IgD-negative memory B cell (primary cell): Measurements from ENCODE around the gene DSCAM. TPM values are rescaled to one million over a fixed set of nuclear protein-coding genes. Genes with fewer than 3 reads are reported as not detected.
"Not testable (repeated sequence)": the region's sequence is repeated elsewhere in the genome, so short reads cannot be mapped to it uniquely, and the experiment has no call there.

Experiments
- H3K27ac Mint-ChIP-seq, 3 donors: one replicate each; pipeline ENCODE4 v1.8.0; 2020 to 2022; ENCODE audit warnings: mild to moderate bottlenecking in 3 of 3, mixed read lengths in 3 of 3, moderate library complexity in 1 of 3
- H3K27me3 Mint-ChIP-seq: one replicate; pipeline ENCODE4 v1.8.0; 2021; ENCODE audit warnings: mixed read lengths
- H3K36me3 Mint-ChIP-seq: one replicate; pipeline ENCODE4 v1.8.0; 2020; ENCODE audit warnings: mild to moderate bottlenecking, mixed read lengths
- H3K4me1 Mint-ChIP-seq, 3 donors: one replicate each; pipeline ENCODE4 v1.8.0; 2020 to 2022; ENCODE audit warnings: mixed read lengths in 3 of 3, mild to moderate bottlenecking in 1 of 3
- H3K4me3 Mint-ChIP-seq, 4 donors: one replicate each; pipeline ENCODE4 v1.8.0; 2020 to 2022; ENCODE audit warnings: mild to moderate bottlenecking in 4 of 4, mixed read lengths in 4 of 4, moderate library complexity in 3 of 4
- H3K9me3 Mint-ChIP-seq, 3 donors: one replicate each; pipeline ENCODE4 v1.8.0; 2020 to 2021; ENCODE audit warnings: mixed read lengths in 3 of 3, mild to moderate bottlenecking in 1 of 3
- polyA plus RNA-seq: library from polyadenylated mRNA; unstranded; fragments of 300-500 nt; fragmentation: Illumina TruSeq; gene quantifications from one replicate; pipeline ENCODE4 v1.2.3, GENCODE V29; 2021

Gene DSCAM
- polyA plus RNA-seq, 1 donor from 2014 or later: not detected

DNA sequence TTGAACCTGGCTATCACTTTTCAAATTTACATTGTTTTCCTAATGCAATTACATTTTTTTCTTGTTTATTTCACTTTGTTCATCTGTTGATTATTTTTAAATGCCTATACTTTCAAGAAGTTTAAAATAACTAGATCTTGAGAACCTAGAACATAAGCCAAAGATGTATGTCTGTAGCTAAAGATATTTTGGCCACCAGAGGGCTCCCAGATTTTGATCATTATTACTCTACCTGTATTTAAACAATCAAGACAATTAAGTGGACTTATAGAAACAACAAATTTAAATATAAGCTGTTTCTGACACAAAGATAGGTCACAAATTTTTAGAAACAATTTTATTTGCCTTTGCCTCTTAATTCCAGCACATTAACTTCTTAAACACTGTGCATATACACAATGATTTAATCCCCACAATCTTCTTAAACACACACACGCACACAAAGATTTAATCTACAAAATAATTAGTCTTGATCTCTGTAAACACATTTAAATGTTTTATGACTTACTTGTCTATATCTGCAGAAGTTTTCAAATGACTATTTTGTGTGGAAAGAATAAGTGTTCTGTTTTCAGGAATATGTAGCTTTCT lies 380.0 kb downstream of the DSCAM start:
- H3K27me3 Mint-ChIP-seq: no peaks in the 10 kb centered on the region
- H3K4me3 Mint-ChIP-seq: no peak overlapping the region
- H3K36me3 Mint-ChIP-seq: no peaks in the 10 kb centered on the region
- H3K4me1 Mint-ChIP-seq: no peaks in the 10 kb centered on the region
- H3K9me3 Mint-ChIP-seq: peaks cover 0 to 3% (median 3%) of the 10 kb centered on the region in 3 donors
- no peak overlapping the region for H3K27ac Mint-ChIP-seq

DNA sequence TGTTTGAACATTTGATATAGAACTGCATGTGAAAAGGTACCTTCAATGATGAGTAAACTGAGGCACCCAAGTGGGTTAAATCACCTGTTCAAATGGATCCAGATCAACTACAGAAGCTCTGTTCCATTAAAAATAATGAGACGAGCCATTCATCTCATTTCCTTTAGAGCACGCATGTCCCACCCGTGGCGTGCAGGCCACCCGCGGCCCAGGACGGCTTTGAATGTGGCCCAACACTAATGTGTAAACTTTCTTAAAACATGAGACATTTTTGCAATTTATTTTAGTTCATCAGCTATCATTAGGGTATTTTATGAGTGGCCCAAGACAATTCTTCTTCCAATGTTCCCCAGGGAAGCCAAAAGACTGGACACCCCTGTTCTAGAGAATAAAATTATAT lies 381.6 kb downstream of the DSCAM start:
- Mint-ChIP-seq H3K9me3 (peaks cover 3 to 5% (median 3%) of the 10 kb centered on the region in 3 donors), H3K27ac (no peak overlapping the region), H3K36me3 (no peaks in the 10 kb centered on the region), H3K4me3 (no peak overlapping the region), H3K4me1 (no peaks in the 10 kb centered on the region), H3K27me3 (no peaks in the 10 kb centered on the region)

DNA sequence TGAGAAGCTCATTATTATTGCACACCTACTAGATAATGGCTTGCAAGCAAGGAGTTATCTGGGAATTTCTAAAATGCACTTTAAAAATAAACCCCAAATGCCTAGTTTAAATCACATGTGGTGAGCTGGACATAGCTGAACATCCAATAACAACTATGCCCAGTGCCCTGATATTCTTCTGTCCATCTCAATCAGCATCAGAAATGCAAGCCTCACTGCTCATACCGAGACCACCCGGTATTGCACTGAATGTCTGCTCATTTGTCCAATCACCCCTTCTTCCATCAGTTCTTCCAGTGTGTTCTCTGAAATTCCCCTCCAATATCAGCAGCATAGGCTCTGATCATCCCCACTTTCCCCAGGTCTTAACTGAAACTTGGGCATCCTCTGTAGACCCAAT lies 383.8 kb downstream of the DSCAM start:
- Mint-ChIP-seq H3K27me3 (no peaks in the 10 kb centered on the region), H3K9me3 (peaks cover 3 to 6% (median 3%) of the 10 kb centered on the region in 3 donors), H3K36me3 (no peaks in the 10 kb centered on the region), H3K27ac (no peak overlapping the region), H3K4me3 (no peak overlapping the region), H3K4me1 (no peaks in the 10 kb centered on the region)

DNA sequence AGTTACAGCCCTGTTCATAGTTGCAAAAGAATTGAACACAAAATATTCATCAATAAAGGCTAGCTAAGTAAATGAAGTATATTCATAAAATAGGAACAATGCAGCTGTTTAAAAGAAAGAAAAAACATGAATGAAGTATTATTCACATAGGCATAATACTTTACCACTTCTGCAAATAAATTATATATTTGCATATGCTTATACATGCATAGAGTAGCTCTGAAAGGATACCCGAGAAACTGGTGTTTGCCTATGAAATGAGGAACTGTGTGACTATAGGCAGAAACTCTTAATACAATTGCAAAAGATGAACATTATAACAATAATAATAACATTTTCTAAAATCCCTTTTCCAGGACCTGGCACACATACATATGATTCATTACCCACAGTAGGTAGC lies 385.9 kb downstream of the DSCAM start:
- no peaks in the 10 kb centered on the region for H3K36me3 Mint-ChIP-seq

DNA sequence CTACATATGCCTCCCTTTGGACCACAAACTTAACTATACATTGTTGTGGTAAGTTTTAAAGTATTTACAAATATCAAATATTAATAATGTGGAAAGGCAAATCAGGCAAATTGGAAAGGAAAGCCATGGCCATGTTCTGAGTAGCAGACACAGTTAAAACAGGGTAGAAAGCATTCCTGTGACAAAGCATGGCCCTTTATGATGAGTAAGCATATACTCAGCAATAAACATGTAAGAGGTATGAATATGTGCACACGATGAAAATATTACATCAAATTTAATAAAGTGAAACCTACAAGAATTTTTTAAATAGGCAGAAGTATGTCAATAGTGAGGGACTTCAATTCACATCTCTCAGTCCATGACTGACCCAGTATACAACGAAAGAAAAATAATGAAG lies 389.2 kb downstream of the DSCAM start:
- H3K27ac Mint-ChIP-seq: no peak overlapping the region
- peaks cover 0 to 8% (median 3%) of the 10 kb centered on the region in 3 donors for H3K9me3 Mint-ChIP-seq
- H3K4me3 Mint-ChIP-seq: no peak overlapping the region
- no peaks in the 10 kb centered on the region for H3K27me3 Mint-ChIP-seq
- peaks cover 0 to 1% (median 0%) of the 10 kb centered on the region in 3 donors for H3K4me1 Mint-ChIP-seq
- H3K36me3 Mint-ChIP-seq: no peaks in the 10 kb centered on the region

More for the DNA sequence above, 385.9 kb downstream of the DSCAM start:
- no peak overlapping the region for H3K4me3 Mint-ChIP-seq
- peaks cover 0 to 1% (median 0%) of the 10 kb centered on the region in 3 donors for H3K4me1 Mint-ChIP-seq
- H3K27me3 Mint-ChIP-seq: no peaks in the 10 kb centered on the region
- H3K9me3 Mint-ChIP-seq: peaks cover 3 to 8% (median 3%) of the 10 kb centered on the region in 3 donors
- H3K27ac Mint-ChIP-seq: no peak overlapping the region

DNA sequence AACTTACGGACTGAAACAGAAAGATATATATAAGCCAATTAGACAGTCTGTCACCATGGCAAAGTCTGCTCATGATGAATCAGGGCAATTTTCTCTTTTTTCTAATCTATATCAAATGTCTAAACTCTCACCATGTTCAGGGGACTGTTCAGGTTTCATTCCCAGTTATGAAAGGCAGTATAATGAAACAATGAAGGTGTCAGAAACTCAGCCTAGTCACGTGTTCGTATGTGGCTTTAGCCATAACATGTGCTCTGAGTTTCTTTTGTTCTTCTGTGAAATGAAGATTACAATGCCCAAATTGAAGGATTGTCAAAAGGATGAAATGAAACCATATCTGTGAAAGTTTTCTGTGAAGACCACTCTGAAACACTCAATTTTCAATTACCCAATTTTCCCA lies 392.9 kb downstream of the DSCAM start:
- no peak overlapping the region for H3K4me3 Mint-ChIP-seq
- H3K27me3 Mint-ChIP-seq: no peaks in the 10 kb centered on the region
- no peaks in the 10 kb centered on the region for H3K36me3 Mint-ChIP-seq
- peaks cover 0 to 4% (median 3%) of the 10 kb centered on the region in 3 donors for H3K9me3 Mint-ChIP-seq
- H3K27ac Mint-ChIP-seq: no peak overlapping the region
- H3K4me1 Mint-ChIP-seq: peaks cover 0 to 1% (median 0%) of the 10 kb centered on the region in 3 donors

DNA sequence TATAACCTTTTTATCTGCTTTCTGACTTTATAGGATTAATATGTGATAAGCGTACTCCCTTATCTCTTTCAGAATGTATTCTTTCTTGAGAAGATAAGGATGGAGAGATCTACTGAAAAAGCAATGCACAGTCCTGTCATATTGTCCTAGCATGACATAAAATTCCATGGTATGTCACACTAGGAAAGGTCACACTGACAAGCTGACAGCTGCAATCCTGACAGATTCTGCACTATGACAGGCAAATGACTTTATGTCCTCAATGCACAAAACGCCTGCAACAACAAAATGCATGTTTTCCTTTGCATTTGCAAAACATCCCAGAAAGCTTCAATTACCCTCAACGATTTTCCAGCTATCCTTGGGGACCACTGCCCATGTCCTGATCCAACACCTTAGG lies 393.8 kb downstream of the DSCAM start:
- Mint-ChIP-seq H3K9me3 (peaks cover 0 to 3% (median 3%) of the 10 kb centered on the region in 3 donors), H3K27me3 (no peaks in the 10 kb centered on the region), H3K36me3 (no peaks in the 10 kb centered on the region), H3K27ac (no peak overlapping the region), H3K4me1 (peaks cover 0 to 1% (median 0%) of the 10 kb centered on the region in 3 donors), H3K4me3 (no peak overlapping the region)

DNA sequence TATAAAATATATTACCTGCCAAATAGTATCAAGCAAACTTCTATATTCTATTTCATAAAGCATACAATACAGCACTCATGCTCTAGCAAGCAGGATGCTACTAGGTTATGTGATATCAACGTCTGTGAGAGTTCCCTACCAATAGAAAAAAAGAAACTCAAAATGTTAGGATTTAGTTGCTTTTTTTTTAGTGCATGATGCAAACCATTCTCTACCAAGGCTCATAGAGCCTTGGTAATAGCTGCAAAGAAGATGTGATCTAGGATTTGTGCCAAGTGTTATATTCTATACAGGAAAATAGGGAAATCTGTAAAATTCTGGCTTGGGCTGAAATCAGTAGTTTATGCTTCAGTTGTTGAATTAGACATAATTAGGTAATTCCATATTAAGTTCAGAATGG lies 394.4 kb downstream of the DSCAM start:
- Mint-ChIP-seq H3K4me1 (peaks cover 0 to 1% (median 0%) of the 10 kb centered on the region in 3 donors), H3K27me3 (no peaks in the 10 kb centered on the region), H3K27ac (no peak overlapping the region), H3K9me3 (peaks cover 0 to 5% (median 3%) of the 10 kb centered on the region in 3 donors), H3K36me3 (no peaks in the 10 kb centered on the region), H3K4me3 (no peak overlapping the region)

DNA sequence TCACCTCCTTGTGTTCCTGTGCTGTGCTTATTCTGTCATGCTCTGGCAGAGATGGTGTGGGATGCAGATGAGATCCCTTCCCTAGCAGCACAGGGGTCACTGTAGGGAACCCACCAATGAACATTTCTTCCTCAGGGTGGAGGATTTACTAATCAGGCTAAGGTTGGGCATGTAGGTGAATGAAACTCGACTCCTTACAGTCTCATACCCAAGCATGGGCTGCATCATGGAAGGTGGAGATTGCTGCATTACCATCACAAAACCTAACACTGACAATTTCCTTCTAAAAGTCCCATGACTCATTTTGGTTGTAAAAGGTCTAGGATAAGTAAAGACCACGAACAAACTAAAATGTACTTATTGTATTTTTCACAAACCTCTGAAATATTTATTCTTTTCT lies 399.9 kb downstream of the DSCAM start:
- H3K9me3 Mint-ChIP-seq: peaks cover 2 to 22% (median 4%) of the 10 kb centered on the region in 3 donors
- no peak overlapping the region for H3K27ac Mint-ChIP-seq
- no peaks in the 10 kb centered on the region for H3K4me1 Mint-ChIP-seq
- no peaks in the 10 kb centered on the region for H3K27me3 Mint-ChIP-seq
- H3K36me3 Mint-ChIP-seq: no peaks in the 10 kb centered on the region
- H3K4me3 Mint-ChIP-seq: no peak overlapping the region

DNA sequence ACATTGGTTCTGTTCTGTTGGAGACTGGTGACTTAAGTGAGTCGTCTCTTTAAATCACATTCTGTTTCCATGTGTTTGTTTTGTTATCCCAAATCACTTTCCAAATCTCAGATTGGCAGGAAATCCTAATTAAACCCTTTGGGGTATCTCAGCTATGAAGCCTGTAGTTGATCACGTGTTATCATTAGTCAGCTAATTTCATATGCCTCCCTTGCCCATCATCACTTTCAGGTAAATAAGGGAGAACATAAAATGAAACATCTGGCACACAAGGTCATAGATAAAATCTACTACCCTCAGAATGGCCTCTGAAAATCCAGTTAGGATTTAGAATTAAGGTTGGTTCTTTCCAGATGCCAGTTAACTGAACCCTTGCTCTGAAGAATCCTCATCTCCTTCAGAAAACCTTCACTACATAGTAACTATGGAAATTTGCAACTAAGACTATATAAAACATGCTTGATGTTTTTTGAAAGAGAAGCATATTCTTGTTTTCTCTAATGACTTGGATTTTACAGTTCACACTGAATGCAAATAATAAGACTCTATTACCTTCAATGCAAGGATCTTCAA lies 401.5 kb downstream of the DSCAM start:
- no peaks in the 10 kb centered on the region for H3K4me1 Mint-ChIP-seq
- H3K4me3 Mint-ChIP-seq: no peak overlapping the region
- no peaks in the 10 kb centered on the region for H3K36me3 Mint-ChIP-seq
- H3K9me3 Mint-ChIP-seq: peaks cover 2 to 22% (median 5%) of the 10 kb centered on the region in 3 donors
- no peak overlapping the region for H3K27ac Mint-ChIP-seq
- no peaks in the 10 kb centered on the region for H3K27me3 Mint-ChIP-seq

DNA sequence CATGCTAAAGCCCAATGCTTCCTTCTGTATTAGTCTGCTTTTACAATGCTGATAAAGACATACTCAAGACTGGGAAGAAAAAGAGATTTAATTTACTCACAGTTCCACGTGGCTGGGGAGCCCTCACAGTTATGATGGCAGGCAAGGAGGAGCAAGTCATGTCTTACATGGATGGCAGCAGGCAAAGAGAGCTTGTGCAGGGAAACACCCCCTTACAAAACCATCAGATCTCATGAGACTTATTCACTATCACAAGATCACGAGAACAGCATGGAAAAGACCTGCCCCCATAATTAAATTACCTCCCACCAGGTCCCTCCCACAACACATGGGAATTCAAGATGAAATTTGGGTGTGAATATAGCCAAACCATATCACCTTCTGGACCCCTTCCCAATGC lies 407.4 kb downstream of the DSCAM start:
- H3K27me3 Mint-ChIP-seq, H3K27ac Mint-ChIP-seq, H3K36me3 Mint-ChIP-seq, H3K4me3 Mint-ChIP-seq, H3K4me1 Mint-ChIP-seq: not testable (repeated sequence)
- H3K9me3 Mint-ChIP-seq: peaks cover 0 to 12% (median 10%) of the 10 kb centered on the region in 3 donors

DNA sequence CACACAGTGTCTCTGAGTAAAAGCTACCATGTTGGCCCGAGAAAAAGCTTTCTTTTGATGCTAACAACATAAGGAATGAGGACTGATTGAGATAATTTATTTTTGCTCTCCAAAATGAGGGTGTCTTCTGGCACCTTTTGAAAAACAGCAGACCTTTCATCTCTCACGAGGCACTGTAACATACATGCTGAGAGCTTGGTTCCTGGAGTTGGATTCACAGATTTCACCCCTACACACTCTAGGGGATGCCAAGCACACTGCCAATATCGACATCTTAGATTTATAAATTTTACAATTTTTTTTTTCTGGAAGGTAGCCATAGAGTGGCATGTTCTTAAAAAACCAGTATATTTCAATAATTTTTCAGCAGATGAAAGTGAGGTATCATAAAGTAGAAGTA lies 408.3 kb downstream of the DSCAM start:
- Mint-ChIP-seq H3K9me3 (peaks cover under 1 to 10% (median 7%) of the 10 kb centered on the region in 3 donors), H3K4me1 (no peaks in the 10 kb centered on the region), H3K4me3 (no peak overlapping the region), H3K36me3 (no peaks in the 10 kb centered on the region), H3K27me3 (no peaks in the 10 kb centered on the region), H3K27ac (no peak overlapping the region)

DNA sequence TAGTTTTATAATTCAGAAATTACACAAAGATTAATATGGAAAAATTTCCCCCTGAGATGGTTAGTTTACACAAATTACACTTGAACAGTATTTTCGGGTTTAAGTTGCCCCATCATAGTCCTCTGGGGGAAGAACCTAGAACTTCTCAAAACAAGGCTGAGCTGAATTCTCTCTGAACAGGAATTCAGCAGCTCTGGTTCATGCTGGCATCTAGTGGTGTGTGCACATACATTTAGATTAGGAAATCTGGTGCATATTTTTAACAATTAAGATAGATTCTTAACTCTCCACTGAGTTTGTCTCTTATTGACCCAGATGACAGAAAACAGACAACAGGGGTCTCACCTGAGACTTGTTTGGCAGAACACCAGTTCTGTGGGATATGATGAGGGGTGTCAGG lies 410.7 kb downstream of the DSCAM start:
- Mint-ChIP-seq H3K36me3 (no peaks in the 10 kb centered on the region), H3K4me3 (no peak overlapping the region), H3K4me1 (no peaks in the 10 kb centered on the region), H3K27ac (no peak overlapping the region), H3K27me3 (no peaks in the 10 kb centered on the region), H3K9me3 (peaks cover 0 to 8% (median 2%) of the 10 kb centered on the region in 3 donors)

DNA sequence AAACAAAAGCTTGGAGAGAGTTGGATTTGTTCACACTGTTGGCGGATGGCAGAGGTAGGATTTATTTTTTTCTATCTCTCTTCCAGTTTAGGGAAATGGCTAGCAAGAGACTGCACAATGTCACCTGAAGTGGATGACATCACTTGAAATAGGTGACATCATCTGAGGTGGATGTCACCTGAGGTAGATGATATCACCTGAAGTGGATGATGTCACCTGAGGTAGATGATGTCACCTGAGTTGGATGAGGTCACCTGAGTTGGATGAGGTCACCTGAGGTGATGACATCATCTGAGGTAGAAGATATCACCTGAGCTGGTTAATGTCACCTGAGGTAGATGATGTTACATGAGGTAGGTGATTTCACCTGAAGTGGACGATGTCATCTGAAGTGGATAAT lies 413.4 kb downstream of the DSCAM start:
- H3K27ac Mint-ChIP-seq: no peak overlapping the region
- no peaks in the 10 kb centered on the region for H3K4me1 Mint-ChIP-seq
- H3K36me3 Mint-ChIP-seq: no peaks in the 10 kb centered on the region
- no peak overlapping the region for H3K4me3 Mint-ChIP-seq
- no peaks in the 10 kb centered on the region for H3K27me3 Mint-ChIP-seq
- peaks cover 0 to 8% (median 2%) of the 10 kb centered on the region in 3 donors for H3K9me3 Mint-ChIP-seq

DNA sequence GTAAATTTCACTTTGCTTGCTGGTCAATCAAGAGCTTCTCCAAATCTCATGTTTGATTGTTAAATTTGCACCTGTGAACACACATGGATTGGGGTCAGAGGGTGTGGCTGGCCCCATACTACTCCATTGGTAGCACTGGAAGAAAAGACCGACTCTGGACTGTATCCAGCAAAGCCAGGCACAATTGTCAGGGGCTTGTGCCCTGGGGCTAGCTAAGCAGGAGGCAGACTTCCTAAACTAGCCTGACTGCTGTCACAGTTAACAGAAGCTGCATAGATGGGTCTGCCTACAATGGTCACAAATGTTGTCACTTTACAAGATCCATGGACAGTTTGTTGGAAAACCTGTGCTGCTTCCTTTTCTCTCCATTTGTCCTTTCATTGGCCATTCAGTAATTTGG lies 421.0 kb downstream of the DSCAM start:
- Mint-ChIP-seq H3K9me3 (peaks cover 0 to 10% (median 5%) of the 10 kb centered on the region in 3 donors), H3K27me3 (no peaks in the 10 kb centered on the region), H3K4me3 (no peak overlapping the region), H3K4me1 (no peaks in the 10 kb centered on the region), H3K27ac (no peak overlapping the region), H3K36me3 (no peaks in the 10 kb centered on the region)
